Activated CD8-positive, alpha-beta memory T cell treated with anti-CD3 and anti-CD28 coated beads, Interleukin-2, amount 50 U/mL, for 48 hours (primary cell): ENCODE results near the gene FAM83D.
"Not testable (repeated sequence)": the region's sequence is repeated elsewhere in the genome, so short reads cannot be mapped to it uniquely, and the experiment has no call there.

Experiments used
- DNase-seq: peaks from one replicate; pipeline ENCODE4 v3.0.0-alpha.2; 2020

The FAM83D gene

DNA sequence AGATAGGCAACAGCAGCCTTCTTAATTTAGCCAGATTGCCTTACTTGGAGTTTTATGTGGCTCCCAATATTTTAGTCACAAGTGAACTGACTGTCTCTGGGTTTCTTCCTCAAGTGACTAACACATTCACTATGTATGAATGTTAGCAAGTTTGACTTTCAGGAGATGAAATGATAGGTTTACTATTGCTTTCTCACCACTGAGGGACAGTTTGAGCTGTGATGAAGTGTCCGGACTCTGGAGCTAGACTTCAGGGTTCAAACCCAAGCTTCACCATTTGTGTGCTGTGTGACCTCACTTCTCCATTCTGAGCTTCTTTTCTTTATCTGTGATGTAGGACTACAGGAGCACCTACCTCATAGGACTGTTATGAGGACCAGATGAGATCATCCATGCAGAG is 44.1 kb downstream of the FAM83D start:
- DNase-seq: no peak

GRCh38 chr20:38973107-38973506 is 46.9 kb downstream of the FAM83D start:
- DNase-seq: no peak

DNA sequence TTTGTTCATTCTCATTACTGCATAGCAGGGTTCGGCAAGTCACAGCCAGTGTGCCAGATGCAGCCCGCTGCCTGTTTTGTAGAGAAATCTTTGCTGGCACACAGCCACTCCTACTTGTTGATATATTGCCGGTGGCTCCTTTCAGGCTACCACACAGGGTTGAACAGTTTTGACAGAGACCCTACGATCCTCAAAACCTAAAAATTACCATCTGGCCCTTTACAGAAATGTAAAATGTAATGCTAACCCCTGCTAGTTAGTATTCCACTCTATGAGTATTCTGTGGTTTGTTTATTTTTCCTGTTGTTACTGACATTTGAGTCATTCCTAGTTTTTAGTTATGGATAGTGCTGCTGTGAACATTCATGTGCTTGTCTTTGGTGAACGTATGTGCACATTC is 47.4 kb downstream of the FAM83D start:
- no peak for DNase-seq

DNA sequence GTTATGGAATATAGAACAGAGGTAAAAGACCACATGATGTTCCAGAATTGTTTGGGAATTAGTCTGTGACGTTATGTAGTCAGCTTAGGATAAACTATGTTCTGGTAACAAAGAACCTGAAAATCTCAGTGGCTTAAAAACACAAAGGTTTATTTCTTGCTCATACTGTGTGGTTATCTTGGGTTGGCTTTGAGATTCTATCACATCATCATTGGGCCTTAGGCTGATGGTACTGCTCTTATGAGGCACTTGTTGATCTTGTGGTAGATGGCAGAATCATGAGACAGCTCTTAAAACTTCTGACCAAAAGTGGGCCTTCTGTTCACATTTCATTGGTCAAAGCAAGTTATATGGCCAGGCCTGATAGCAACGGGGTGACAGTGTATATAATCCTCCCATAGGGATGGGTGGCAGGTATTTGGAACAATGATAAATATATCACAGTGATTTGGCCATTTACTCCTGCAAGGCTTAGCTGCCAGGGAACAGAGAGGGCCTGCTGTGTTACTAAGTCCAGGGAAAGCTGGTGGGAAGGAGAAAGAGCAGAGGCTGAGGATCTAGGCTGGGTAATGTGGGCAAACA is 49.4 kb downstream of the FAM83D start:
- DNase-seq: no peak

DNA sequence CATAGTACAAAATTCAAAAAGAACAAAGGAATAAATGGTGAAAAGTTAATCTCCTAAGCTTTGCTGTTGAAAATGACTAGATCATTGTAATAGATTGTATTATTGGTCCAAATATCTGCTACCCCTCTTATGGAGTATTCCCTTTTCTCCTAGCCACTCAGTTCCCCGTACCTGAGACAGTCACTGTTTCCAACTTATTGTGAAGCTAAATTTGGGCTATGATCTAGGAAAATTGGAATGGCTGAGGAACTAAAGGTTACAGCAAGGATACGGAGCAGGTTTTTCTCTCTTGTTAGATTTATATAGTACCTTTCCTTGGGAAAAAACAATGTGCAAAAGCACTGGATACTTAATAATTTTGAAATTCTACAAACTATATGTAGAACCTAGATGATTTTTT is 53.2 kb downstream of the FAM83D start:
- no peak for DNase-seq

DNA sequence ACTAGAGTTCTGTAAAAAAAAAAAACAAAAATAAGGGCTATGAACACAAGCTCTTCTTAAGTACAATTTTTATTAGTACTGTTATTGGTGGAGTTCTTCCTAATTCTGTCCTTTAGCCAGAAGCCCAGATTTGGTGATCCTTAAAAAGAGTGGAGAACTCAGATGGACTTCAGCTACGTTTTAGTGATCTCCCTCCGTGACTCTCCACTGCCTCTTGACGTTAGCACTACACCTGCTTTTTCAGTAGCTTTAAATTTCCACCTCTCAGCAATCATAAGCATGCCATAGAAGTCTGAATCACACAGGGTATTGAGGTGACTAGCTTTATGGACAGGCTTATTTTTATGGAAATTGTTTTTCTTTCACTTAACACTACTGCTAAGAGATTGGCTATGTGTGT is 53.6 kb downstream of the FAM83D start:
- DNase-seq: no peak

DNA sequence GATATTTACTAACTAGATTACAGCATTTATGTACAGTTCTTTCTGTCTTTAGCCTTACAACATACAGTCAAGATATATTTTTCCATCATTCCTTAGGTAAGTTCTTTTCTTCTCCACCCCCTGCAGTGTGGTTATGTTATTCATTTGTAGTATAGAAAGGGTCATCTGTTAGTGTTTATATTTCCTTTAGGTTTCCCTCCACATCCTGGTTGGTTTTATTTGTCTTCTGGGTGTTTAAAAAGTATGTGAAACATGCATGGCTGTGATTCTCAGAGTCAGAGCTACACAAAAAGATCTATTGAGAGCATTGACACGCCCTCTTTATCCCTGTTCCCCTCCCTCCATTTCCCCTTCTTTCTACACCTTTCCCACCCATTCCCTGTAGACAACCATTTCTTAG is 56.1 kb downstream of the FAM83D start:
- DNase-seq: no peak

GRCh38 chr20:38985060-38985459 is 58.8 kb downstream of the FAM83D start:
- no peak for DNase-seq

DNA sequence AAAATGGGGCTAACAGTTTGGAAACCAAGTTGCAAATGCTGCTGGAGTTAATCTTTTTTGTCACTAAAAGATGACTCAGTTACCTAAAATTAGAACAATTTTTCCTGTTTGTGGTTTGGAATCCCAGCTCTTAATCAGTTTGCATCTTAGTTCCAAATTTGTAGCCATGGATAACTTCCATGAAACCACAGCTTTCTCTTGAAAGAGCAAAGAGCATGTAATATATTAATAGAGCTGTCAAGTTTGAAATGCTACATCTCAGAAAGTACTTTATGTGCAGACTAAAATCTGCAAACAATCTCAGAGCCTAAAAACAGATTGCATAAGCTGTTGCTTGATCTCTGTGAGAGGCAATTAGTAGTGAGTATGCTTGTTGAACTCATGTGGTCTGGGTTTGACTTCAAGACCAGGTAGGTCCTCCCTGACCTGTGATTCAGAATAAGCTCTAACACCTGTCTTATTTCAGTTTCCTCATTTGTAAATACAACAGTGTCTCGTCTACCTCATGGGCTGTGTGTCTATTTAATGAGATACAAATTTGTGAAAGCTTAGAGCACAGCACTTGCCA is 59.5 kb downstream of the FAM83D start:
- DNase-seq: no peak

DNA sequence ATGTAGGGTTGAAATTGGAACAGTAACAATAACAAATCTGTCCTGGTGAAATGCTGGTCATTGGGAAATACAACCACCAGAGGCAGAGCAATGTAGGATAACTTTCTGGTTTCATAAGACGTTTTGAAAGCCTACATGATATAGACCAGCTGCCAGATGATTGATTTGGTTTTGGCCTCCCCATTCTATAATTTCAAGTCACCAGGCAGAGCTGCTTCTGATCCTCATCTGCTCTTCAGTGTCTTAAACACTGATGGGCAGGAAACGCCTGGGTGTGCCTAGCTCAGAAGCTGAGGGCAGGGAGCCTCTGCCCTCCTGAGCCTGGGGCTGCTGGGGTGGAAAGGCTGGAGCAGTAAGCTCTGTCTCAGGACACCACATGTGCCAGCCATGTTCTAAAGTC is 60.4 kb downstream of the FAM83D start:
- no peak for DNase-seq

- DNase-seq: no peak
Measured at GRCh38 chr20:38987777-38988176, 61.6 kb downstream of the FAM83D start.

- DNase-seq: no peak
Measured at GRCh38 chr20:38990728-38991127, 64.5 kb downstream of the FAM83D start.

GRCh38 chr20:38991814-38992704 is 65.8 kb downstream of the FAM83D start:
- DNase-seq: no peak

- DNase-seq: no peak
Measured at GRCh38 chr20:38995536-38996044, 69.4 kb downstream of the FAM83D start.

- not testable (repeated sequence) for DNase-seq
Measured at GRCh38 chr20:38996866-38997265, 70.6 kb downstream of the FAM83D start.

DNA sequence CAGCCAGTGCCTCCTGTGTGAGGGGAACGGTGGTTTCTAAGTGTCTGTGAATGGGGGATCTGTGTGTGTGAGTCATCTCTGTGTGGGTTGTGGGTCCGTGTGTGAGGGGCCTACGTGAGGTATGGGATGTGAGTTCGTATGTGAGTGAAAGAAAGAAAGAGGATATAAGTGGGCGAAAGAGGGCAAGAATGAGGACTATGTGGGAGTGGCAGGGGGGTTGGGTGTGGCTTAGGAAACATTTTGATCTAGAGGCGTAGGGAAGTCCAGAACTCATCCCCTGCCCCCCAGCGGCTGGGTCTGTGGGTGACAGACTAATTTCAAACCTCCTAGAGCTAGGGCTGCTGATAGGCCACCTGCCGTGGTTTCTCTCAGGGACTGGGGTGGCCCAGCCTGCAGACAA is 71.4 kb downstream of the FAM83D start:
- peak; percentile 83 for DNase-seq

DNA sequence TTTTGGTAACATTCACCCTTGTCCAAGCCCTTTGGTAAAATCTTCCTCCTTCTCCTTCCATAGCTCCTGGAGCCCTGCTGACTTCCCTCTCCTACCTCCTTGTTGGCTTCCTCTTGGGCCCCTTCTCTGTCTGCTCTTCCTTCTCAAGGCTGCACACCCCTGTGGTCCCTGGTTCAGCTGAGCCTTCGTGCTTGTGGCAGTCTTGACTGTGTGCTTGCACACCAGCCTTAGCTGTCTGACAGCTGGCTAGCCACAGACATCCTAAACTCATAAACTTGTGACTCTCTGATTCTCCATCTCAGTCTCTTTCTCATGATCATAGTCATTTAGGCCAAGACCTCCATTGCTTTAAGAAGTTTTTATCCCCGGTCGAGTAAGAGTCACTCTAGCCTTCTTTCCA is 73.0 kb downstream of the FAM83D start:
- no peak for DNase-seq

- no peak for DNase-seq
Measured at GRCh38 chr20:38999965-39000910, 74.0 kb downstream of the FAM83D start.
